ENCODE data around the gene PIP5K1B.

PIP5K1B gene

GRCh38 chr9:68933434-68934328 lies 228.6 kb downstream of the PIP5K1B start:
- Histone ChIP-seq H3K27ac (no peak overlapping the region), H3K36me3 (replicated peaks) (no peaks in the 10 kb centered on the region), H3K4me3 (ENCODE audit: low read depth, low read length) (no peak overlapping the region), H3K27me3 (replicated peaks) (no peaks in the 10 kb centered on the region)
- DNase-seq, result no peak
- TF ChIP-seq, protein P1, sequence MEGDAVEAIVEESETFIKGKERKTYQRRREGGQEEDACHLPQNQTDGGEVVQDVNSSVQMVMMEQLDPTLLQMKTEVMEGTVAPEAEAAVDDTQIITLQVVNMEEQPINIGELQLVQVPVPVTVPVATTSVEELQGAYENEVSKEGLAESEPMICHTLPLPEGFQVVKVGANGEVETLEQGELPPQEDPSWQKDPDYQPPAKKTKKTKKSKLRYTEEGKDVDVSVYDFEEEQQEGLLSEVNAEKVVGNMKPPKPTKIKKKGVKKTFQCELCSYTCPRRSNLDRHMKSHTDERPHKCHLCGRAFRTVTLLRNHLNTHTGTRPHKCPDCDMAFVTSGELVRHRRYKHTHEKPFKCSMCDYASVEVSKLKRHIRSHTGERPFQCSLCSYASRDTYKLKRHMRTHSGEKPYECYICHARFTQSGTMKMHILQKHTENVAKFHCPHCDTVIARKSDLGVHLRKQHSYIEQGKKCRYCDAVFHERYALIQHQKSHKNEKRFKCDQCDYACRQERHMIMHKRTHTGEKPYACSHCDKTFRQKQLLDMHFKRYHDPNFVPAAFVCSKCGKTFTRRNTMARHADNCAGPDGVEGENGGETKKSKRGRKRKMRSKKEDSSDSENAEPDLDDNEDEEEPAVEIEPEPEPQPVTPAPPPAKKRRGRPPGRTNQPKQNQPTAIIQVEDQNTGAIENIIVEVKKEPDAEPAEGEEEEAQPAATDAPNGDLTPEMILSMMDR (IDR thresholded peaks at IDR 0.05; ENCODE audit: low read depth, low read length, missing control alignments), result no peak
- in situ Hi-C loops (cut with HindIII; ENCODE audit: low pct_ligation_motif_present, low sequenced_read_pairs), result no loop called here

GRCh38 chr9:68934329-68934644 lies 229.2 kb downstream of the PIP5K1B start:
- TF ChIP-seq, protein P1 (IDR thresholded peaks at IDR 0.05; ENCODE audit: low read depth, low read length, missing control alignments), result no peak
- in situ Hi-C loops (cut with HindIII; ENCODE audit: low pct_ligation_motif_present, low sequenced_read_pairs), result no loop called here
- DNase-seq, result no peak
- no peak overlapping the region for H3K4me3 ChIP-seq (ENCODE audit: low read depth, low read length)
- H3K27ac ChIP-seq, result no peak overlapping the region
- no peaks in the 10 kb centered on the region for H3K27me3 ChIP-seq (replicated peaks)
- H3K36me3 ChIP-seq (replicated peaks), result no peaks in the 10 kb centered on the region

DNA sequence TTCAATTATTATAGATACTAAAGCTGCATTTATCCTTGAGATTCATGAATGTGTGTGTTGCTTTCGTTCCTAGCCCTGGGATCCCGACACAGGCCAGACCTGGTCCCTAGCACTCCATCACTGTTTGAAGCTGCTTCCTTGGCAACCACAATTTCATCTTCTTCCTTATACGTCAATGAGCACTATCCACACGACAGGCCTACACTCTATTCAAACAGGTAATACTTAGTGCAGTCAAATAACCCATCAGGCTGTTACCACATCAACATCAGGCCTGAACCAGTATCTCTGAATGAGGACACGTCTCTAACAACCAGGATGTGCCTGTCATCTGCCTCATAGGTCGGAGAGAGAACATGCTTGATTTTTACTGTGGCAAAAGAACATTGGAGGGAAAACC lies 235.5 kb downstream of the PIP5K1B start:
- in situ Hi-C loops (cut with HindIII; ENCODE audit: low pct_ligation_motif_present, low sequenced_read_pairs), result no loop called here

DNA sequence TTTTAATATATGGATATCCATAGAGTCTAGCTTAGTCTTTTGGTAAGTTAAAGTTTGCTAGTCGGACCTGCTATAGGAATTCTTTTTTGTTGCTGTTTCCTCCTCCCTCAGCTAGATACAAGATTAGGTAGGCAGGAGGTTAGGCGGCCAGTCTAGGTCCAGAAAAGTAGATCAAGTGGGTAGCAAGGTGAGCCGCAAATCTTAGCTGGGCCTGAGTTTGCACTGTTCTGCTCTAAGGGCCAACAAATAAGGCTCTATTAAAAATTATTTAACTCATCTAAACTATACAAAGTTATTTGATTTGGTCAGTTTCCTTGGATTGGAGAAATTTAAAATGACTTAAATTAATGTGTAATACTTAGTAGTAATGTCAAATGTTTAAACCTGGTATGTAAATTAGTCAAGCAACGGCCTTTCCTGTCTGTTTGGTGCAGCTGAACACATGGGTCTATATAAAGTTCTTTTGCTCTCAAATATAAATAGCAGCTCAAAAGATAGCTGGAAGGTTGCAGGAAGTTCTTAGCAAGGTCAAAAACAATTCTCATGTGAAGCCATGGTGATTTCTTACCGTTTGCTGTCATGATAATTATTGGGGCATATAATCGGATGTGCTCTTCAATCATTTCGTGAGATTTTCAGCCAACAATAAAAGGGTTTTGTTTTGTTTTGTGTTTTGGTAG lies 236.9 kb downstream of the PIP5K1B start:
- no peaks in the 10 kb centered on the region for H3K27me3 ChIP-seq (replicated peaks)
- H3K4me3 ChIP-seq (ENCODE audit: low read depth, low read length), result no peak overlapping the region
- TF ChIP-seq, protein P1 (IDR thresholded peaks at IDR 0.05; ENCODE audit: low read depth, low read length, missing control alignments), result no peak
- H3K36me3 ChIP-seq (replicated peaks), result no peaks in the 10 kb centered on the region
- in situ Hi-C loops (cut with HindIII; ENCODE audit: low pct_ligation_motif_present, low sequenced_read_pairs), result no loop called here
- no peak for DNase-seq
- H3K27ac ChIP-seq, result no peak overlapping the region

More for the DNA sequence above, 235.5 kb downstream of the PIP5K1B start:
- H3K36me3 ChIP-seq (replicated peaks), result no peaks in the 10 kb centered on the region
- no peak for DNase-seq
- TF ChIP-seq, protein P1 (IDR thresholded peaks at IDR 0.05; ENCODE audit: low read depth, low read length, missing control alignments), result no peak
- H3K27ac ChIP-seq, result no peak overlapping the region
- no peak overlapping the region for H3K4me3 ChIP-seq (ENCODE audit: low read depth, low read length)
- no peaks in the 10 kb centered on the region for H3K27me3 ChIP-seq (replicated peaks)

DNA sequence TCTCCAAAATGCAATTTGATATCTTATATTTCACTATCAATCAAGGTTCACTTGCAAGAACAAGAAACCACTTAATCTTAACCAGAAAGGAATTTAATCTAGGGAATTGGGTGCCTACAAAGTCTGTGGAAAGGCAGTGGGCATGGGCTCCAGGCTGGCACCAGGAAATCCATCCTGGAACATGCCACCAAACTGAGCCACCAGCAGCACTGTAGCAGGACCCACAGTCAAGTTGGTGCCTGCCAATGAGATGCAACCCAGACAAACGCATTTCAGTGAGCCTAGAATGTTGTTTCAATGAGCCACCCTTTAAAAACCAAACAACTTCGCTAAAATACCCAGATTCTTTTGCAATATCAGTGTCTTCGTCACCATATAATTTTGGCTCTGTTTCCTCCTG lies 237.8 kb downstream of the PIP5K1B start:
- TF ChIP-seq, protein P1 (IDR thresholded peaks at IDR 0.05; ENCODE audit: low read depth, low read length, missing control alignments), result no peak
- Histone ChIP-seq H3K27me3 (replicated peaks) (no peaks in the 10 kb centered on the region), H3K4me3 (ENCODE audit: low read depth, low read length) (no peak overlapping the region), H3K36me3 (replicated peaks) (no peaks in the 10 kb centered on the region), H3K27ac (no peak overlapping the region)
- no peak for DNase-seq
- in situ Hi-C loops (cut with HindIII; ENCODE audit: low pct_ligation_motif_present, low sequenced_read_pairs), result no loop called here
